MV-4-11 (cell line): Measurements from ENCODE around the gene MPV17L2.

Experiments
- DNase-seq: peaks from one replicate; lab custom pipeline; 2025; lab: John Stamatoyannopoulos, UW

Gene MPV17L2

DNA sequence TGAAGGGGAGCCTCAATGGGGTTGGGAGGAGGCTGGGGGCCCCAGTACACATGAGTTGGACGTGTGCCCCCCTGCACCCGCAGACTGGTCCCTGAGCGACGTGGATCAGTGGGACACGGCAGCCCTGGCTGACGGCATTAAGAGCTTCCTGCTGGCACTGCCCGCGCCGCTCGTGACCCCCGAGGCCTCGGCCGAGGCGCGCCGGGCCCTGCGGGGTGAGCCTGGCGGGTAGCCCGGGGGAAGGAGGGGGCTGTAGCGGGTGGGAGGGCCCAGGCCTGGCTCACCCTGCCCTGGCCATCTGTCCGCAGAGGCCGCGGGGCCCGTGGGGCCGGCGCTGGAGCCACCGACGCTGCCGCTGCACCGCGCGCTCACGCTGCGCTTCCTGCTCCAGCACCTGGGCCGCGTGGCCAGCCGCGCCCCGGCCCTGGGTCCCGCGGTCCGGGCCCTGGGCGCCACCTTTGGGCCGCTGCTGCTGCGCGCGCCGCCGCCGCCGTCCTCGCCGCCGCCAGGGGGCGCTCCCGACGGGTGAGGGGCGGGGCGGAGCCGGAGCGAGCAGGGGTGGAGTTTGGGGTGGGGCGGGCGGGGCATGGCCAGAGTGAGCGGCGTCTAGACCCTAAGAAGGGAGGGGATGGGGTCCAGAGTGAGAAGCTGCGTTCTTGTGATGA, 31.9 kb upstream of the MPV17L2 start:
- peak; percentile 57 for DNase-seq

GRCh38 chr19:18161636-18162002, 31.4 kb upstream of the MPV17L2 start:
- DNase-seq, result no peak

DNA sequence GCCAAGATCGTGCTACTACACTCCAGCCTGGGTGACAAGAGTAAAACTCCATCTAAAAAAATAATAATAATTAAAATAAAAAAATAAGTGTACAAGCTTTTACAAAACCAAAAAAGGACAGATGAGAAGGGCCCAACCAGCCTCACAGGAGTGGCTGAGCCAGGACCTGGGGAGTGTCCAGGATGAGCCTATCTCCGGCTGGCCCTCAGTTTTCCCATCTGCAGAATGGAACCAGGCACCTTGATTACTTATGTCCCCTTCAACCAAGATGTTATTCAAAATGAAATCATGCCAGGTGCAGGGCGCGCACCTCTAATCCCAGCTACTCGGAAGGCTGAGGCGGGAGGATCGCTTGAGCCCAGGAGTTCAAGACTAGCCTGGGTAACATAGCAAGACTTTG, 28.9 kb upstream of the MPV17L2 start:
- DNase-seq, result no peak

- DNase-seq, result no peak
Measured at GRCh38 chr19:18165794-18166544, 27.0 kb upstream of the MPV17L2 start.

DNA sequence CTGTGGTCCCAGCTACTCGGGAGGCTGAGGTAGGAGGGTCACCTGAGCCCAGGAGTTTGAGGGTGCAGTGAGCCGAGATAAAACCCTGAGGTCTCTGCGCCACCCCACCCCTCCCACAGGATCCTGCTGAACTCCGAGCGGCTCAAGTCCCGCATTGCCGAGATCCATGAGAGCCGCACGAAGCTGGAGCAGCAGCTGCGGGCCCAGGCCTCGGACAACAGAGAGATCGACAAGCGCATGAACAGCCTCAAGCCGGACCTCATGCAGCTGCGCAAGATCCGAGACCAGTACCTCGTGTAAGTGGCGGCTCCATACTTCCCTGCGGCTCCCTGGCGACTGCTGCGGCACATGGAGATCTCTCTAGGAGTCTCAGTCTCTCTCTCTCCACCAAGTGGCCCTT, 26.0 kb upstream of the MPV17L2 start:
- DNase-seq, result no peak

DNA sequence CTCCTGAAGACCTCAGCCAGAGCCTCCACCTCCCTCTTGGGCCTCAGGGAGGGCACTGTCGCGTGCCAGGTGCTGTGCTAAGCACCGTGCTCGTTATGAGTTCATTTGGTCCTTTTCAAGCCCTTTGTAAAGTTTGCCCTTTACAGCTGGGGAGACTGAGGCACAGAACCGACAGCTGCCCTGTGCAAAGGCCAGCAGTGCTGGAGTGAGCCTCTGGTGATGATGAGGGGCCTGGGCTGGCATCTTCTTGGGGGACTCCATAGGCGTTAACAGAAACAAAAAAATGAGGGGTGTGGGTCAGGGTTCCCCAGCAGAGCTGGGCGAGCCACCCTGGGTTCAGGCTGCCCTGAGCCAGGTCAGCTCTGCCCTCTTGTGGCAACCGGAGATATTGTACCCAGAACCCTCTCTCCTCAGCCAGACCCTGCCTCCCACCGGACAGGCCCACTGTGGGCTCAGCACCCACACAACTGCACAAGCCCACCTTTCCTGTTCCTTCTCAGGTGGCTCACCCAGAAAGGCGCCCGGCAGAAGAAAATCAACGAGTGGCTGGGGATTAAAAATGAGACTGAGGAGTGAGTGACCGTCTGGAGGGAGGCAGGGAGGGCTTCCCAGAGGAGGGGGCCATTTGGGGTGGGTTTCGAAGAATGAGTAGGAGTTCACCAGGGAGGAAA, 24.9 kb upstream of the MPV17L2 start:
- DNase-seq, result peak; percentile 39

DNA sequence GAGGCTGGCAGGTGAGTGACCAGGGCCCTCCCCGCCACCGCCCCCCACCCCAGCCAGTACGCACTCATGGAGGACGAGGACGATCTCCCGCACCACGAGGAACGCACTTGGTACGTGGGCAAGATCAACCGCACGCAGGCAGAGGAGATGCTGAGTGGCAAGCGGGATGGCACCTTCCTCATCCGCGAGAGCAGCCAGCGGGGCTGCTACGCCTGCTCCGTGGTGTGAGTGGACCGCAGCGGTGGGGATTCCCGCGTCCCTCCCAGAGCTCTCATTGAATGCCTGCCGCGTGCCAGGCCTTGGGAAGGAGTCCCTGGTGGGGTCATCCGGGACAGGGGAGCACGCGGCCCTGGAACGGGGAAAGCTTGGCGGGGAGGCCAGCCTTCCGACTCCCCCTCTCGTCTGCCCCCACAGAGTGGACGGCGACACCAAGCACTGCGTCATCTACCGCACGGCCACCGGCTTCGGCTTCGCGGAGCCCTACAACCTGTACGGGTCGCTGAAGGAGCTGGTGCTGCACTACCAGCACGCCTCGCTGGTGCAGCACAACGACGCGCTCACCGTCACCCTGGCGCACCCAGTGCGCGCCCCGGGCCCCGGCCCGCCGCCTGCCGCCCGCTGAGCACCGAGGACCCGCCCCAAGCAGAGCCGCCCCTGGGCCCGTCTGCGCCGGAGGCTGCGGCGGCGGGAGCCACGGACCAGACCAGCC, 24.2 kb upstream of the MPV17L2 start:
- no peak for DNase-seq

DNA sequence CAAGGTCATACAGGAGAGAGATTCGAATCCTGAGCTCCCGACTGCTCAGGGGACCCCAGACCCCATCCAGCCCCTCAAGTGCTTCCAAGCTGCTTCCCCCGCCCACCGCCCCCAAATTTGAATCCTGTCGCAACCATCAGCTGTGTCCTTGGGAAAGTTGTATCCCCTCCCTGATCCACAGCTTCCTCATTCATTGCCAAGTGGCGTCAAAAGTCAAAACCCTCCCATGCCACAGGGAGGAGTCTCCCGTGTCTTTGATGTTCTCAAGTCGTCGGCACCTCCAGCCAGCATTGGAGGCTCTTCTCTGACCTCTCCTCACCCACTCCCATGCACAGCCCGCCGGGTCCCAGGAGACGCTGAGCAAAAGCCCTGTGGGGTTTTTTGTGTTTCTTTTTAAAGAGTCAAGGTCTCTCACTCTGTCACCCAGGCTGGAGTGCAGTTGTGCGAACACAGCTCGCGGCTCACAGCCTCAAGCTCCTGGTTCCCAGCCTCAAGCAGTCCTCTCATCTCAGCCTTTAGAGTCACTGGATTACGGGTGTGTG, 22.2 kb upstream of the MPV17L2 start:
- DNase-seq, result peak; percentile 78

DNA sequence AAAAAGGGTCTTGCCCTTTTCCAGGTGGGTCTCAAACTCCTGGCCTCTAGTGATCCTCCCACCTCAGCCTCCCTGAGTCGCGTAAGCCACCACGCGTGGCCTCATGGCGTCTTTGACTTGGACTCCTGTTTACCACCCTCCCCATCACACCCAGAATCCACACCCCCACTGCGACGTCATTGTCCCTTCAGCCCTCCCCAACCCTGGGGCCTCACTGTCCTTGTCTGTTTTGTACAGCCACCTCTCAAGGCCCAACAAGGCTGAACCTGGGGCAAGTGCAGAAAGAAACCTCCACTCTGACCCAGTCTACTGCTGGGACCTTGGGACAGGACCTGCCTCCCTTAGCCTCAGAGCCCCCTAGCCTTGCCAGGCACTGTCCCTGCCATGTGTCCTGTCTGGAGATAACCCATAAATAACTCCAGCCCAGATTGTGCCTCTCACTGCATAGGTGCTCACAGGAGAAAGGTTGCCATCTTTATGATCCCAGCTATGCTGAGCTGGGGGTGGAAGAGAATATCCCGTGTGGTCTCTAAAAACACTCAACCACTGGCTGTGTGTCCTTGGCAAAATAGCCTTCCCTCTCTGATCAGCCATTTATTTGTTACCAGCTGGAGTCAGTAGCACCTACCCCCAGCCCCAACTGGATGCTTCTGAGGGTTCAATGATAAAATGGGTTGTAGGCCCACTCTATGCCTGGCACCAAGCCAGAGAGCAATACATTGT, 21.3 kb upstream of the MPV17L2 start:
- DNase-seq, result no peak

- no peak for DNase-seq
Measured at GRCh38 chr19:18172331-18173053, 20.5 kb upstream of the MPV17L2 start.

DNA sequence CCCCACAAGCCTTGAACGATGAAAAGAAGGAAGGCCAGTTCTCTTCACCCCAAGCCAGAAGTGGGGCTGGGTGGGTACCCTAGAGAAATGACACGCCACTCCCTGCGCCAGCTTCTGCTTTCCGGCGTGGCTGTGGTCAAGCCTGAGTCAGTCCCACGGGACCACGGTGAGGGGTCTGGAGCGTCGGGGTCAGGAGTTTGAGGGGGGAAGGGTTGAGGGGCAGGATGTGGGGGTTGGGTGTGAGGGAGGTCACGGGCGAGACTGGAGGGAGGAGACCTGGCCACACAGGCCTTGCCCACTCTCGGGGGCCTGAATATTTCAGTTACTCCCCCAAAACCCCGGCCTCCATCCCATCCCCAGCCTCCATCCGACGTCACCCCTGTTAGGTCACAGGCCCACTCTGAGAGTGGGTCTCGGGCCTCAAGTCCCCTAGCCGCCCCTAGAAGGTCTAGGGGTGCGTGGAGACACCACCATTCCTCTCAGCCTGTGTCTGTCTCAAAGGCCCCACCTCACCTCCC, 19.9 kb upstream of the MPV17L2 start:
- peak; percentile 76 for DNase-seq

DNA sequence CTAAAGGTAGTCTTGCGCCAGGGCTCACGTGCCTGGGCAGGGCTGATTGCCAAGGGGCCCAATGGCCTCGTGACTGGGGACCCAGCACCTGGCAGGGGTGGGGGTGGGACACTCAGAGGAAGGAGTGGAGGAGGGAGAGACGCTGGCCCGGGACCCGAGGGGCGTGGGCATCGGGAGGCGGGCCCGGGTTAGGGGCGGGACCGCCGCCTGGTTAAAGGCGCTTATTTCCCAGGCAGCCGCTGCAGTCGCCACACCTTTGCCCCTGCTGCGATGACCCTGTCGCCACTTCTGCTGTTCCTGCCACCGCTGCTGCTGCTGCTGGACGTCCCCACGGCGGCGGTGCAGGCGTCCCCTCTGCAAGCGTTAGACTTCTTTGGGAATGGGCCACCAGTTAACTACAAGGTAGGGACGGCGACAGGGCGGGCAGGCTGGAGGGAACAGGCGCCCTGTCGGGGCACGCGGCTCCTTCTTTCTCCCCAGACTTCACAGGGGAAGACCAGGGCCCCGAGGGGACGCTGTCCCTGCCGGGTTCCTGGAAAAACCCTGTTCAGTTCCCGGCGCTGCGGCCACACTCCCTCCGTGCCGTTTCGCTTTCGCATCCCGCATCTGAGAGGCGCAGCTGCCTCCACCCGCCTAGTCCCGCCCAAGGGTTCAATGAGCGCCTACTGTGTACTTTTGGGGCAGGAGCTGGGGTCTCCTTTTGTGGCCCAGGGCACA, 19.3 kb upstream of the MPV17L2 start, which contains the start of gene IFI30:
Gene IFI30, plus strand, starts transcription at position 242 of the 717 bp plus-strand sequence. Its CDS starts 29 bp downstream, at position 271.
- peak; percentile 59 for DNase-seq

- no peak for DNase-seq
Measured at GRCh38 chr19:18174983-18175382, 18.0 kb upstream of the MPV17L2 start.

GRCh38 chr19:18176367-18177310, 16.4 kb upstream of the MPV17L2 start:
- DNase-seq, result peak; percentile 36

- peak; percentile 26 for DNase-seq
Measured at GRCh38 chr19:18179957-18180356, 13.1 kb upstream of the MPV17L2 start.

GRCh38 chr19:18183529-18183928, 9.5 kb upstream of the MPV17L2 start:
- DNase-seq, result no peak

DNA sequence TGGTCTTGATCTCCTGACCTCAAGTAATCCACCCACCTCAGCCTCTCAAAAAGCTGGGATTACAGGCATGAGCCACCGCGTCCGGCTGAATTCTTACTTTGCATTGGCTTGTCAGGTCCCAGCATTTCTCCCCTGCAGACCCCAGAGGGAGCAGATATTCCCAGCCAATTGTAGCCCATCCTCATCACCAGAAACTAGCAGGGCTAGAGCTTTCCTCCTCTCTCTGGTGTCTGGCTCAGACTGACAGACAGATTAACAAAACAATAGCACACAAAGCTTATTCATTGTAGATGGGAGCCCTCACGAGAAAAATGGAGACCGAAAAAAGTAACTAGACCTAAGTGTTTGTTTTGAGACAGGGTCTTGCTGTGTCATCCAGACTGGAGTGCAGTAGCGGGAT, 7.5 kb upstream of the MPV17L2 start:
- no peak for DNase-seq

GRCh38 chr19:18190278-18190677, 2.7 kb upstream of the MPV17L2 start:
- no peak for DNase-seq

DNA sequence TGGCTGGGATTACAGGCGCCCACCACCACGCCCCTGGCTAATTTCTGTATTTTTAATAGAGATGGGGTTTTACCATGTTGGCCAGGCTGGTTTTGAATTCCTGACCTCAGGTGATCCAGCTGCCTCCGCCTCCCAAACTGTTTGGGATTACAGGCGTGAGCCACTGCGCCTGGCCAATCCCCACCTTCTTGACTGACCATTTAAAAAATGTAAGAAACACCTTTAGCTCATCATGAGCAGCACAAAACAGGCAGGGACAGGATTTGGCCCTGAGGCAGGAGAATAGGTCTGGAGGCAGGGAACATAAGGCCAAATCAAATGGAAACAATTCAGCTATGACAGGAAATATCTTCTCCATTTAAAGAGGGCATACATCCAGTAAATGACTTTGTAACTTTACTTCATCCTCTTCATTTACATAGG, 1.4 kb upstream of the MPV17L2 start:
- no peak for DNase-seq
